ENCODE results near the gene UVRAG. TPM values are rescaled to one million over a fixed set of nuclear protein-coding genes. Genes with fewer than 3 reads are reported as not detected.

UVRAG gene
- total and polyA plus RNA-seq, 5 donors from 2014 or later, result 13.7 to 37.2 (median 16.6) TPM

DNA sequence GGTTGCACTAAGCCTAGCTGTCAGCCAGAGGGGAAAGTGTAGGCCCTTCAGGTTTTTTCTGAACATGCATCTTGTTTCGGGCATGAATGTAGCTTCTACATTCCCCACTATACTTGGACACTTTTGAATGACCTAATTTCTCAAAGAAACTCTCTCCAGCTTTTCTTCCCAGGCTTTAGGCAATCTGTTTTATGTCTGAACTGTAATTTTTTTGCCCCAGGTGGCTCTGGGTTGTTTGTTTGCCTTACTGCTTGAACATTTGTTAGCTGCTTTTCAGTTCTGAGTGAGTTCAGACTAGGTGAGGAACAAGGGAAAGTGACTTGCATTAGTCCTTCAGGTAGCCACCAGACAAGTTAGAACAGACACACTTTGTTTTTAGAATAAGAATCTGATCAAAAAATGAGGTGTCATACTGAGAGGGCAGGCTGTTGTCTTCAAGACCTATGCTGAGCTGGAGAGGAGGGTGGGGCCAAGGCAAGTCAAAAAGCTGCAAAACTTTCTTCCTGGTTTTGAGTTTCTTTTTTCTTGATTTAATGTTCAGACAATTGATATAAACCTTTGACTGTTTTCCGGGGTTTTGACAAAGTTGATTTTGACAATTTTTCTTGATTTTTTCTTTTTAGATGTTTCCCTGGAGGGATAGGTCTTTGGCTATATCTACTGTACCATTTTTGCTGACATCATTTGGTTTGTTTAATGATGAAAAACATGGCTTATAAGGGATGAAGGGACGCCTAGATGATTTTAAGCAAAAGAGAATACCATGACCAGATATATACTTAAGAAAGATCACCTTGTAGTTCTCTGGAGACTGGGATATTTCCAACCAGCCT, 208.4 kb downstream of the UVRAG start:
- peaks cover 0 to 4% (median 0%) of the 10 kb centered on the region in 7 donors for H3K9me3 Mint-ChIP-seq
- Histone ChIP-seq H3K4me3 (ENCODE audit: low read depth, low read length) (no peak overlapping the region), H3K27me3 (ENCODE audit: control insufficient read depth, insufficient read depth, low read length) (no peaks in the 10 kb centered on the region), H3K9me3 (ENCODE audit: control insufficient read depth in 2 of 2, low read length in 2 of 2) (no peaks in the 10 kb centered on the region), H3K36me3 (ENCODE audit: control insufficient read depth, insufficient read depth, low read length) (peaks cover 10% of the 10 kb centered on the region), H3K27ac (ENCODE audit: insufficient read depth, low read length, poor library complexity, severe bottlenecking) (no peak overlapping the region), H3K4me1 (ENCODE audit: control insufficient read depth, insufficient read depth, low read length, poor library complexity, severe bottlenecking) (no peaks in the 10 kb centered on the region)
- H3K27ac Mint-ChIP-seq, result peak overlapping the region in 2 of 3 donors; percentile 12 to 15
- no peak overlapping the region for H3K4me3 Mint-ChIP-seq
- H3K27me3 Mint-ChIP-seq, result no peaks in the 10 kb centered on the region
- H3K36me3 Mint-ChIP-seq, result peaks cover 35% of the 10 kb centered on the region
- ATAC-seq (ENCODE audit: low read depth in 2 of 2) (no peak), DNase-seq (peak in 1 of 3 donors; percentile 70)
- H3K4me1 Mint-ChIP-seq, result peaks cover 21 to 27% (median 22%) of the 10 kb centered on the region in 4 donors

DNA sequence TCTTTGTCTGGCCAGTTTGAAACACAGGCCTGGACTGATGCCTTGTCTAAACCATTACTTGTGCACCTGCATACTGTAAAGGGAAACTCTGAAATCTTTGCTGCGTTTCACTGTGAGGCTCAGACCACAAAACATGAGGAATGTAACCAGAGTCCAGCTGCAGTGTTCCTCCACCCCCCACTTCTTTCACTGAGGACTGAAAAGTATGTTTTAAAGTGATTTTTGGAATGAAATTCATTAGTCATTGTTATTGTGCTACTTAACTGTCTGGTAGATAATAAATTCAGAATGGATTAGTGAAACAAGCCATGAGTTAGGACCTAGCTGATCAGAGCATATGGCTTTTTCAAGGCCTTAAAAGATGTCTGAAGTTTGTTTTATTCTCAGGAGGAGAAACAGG, 210.1 kb downstream of the UVRAG start:
- Histone ChIP-seq H3K27ac (ENCODE audit: insufficient read depth, low read length, poor library complexity, severe bottlenecking) (no peak overlapping the region), H3K36me3 (ENCODE audit: control insufficient read depth, insufficient read depth, low read length) (peaks cover 5% of the 10 kb centered on the region), H3K4me3 (ENCODE audit: low read depth, low read length) (no peak overlapping the region), H3K27me3 (ENCODE audit: control insufficient read depth, insufficient read depth, low read length) (no peaks in the 10 kb centered on the region), H3K9me3 (ENCODE audit: control insufficient read depth in 2 of 2, low read length in 2 of 2) (no peaks in the 10 kb centered on the region), H3K4me1 (ENCODE audit: control insufficient read depth, insufficient read depth, low read length, poor library complexity, severe bottlenecking) (no peaks in the 10 kb centered on the region)
- peaks cover 12 to 27% (median 19%) of the 10 kb centered on the region in 4 donors for H3K4me1 Mint-ChIP-seq
- H3K27ac Mint-ChIP-seq, result no peak overlapping the region
- H3K4me3 Mint-ChIP-seq, result no peak overlapping the region
- H3K36me3 Mint-ChIP-seq, result peaks cover 37% of the 10 kb centered on the region
- ATAC-seq (ENCODE audit: low read depth in 2 of 2) (no peak), DNase-seq (no peak)
- no peaks in the 10 kb centered on the region for H3K27me3 Mint-ChIP-seq
- H3K9me3 Mint-ChIP-seq, result peaks cover 0 to 2% (median 0%) of the 10 kb centered on the region in 7 donors

GRCh38 chr11:76025817-76026216, 210.8 kb downstream of the UVRAG start:
- no peak overlapping the region for H3K27ac ChIP-seq (ENCODE audit: insufficient read depth, low read length, poor library complexity, severe bottlenecking)
- H3K27me3 Mint-ChIP-seq, result no peaks in the 10 kb centered on the region
- peak overlapping the region in 1 of 4 donors; percentile 71 for H3K4me3 Mint-ChIP-seq
- H3K4me1 ChIP-seq (ENCODE audit: control insufficient read depth, insufficient read depth, low read length, poor library complexity, severe bottlenecking), result no peaks in the 10 kb centered on the region
- ATAC-seq (ENCODE audit: low read depth in 2 of 2) (no peak), DNase-seq (no peak)
- no peak overlapping the region for H3K27ac Mint-ChIP-seq
- H3K4me3 ChIP-seq (ENCODE audit: low read depth, low read length), result no peak overlapping the region
- peaks cover 43% of the 10 kb centered on the region for H3K36me3 Mint-ChIP-seq
- H3K9me3 ChIP-seq (ENCODE audit: control insufficient read depth in 2 of 2, low read length in 2 of 2), result no peaks in the 10 kb centered on the region
- no peaks in the 10 kb centered on the region for H3K27me3 ChIP-seq (ENCODE audit: control insufficient read depth, insufficient read depth, low read length)
- H3K4me1 Mint-ChIP-seq, result peaks cover 12 to 27% (median 18%) of the 10 kb centered on the region in 4 donors
- H3K9me3 Mint-ChIP-seq, result peaks cover 0 to 2% (median 0%) of the 10 kb centered on the region in 7 donors
- H3K36me3 ChIP-seq (ENCODE audit: control insufficient read depth, insufficient read depth, low read length), result peaks cover 3% of the 10 kb centered on the region

DNA sequence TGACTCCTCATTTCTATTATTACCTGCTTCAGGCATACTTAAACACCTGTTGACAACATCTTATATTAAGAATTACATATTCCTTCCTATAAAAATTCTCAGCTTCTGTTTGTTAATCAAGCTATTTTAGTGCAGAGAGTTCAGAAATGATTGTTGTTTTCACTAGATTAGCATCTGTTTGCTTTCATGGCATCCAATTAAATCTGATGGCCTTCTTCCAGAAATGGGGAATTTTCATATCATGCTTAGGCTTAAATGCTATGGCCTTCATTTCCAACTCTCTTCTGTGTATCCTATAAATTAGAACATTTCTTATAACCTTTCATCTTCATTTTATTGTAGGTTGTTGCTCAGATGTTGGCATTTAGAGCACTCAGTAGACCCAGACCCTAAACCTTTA, 211.3 kb downstream of the UVRAG start:
- no peaks in the 10 kb centered on the region for H3K27me3 Mint-ChIP-seq
- no peak overlapping the region for H3K27ac Mint-ChIP-seq
- Histone ChIP-seq H3K4me1 (ENCODE audit: control insufficient read depth, insufficient read depth, low read length, poor library complexity, severe bottlenecking) (no peaks in the 10 kb centered on the region), H3K36me3 (ENCODE audit: control insufficient read depth, insufficient read depth, low read length) (peaks cover 3% of the 10 kb centered on the region), H3K9me3 (ENCODE audit: control insufficient read depth in 2 of 2, low read length in 2 of 2) (no peaks in the 10 kb centered on the region), H3K27ac (ENCODE audit: insufficient read depth, low read length, poor library complexity, severe bottlenecking) (no peak overlapping the region), H3K27me3 (ENCODE audit: control insufficient read depth, insufficient read depth, low read length) (no peaks in the 10 kb centered on the region), H3K4me3 (ENCODE audit: low read depth, low read length) (no peak overlapping the region)
- no peaks in the 10 kb centered on the region for H3K9me3 Mint-ChIP-seq
- peak overlapping the region in 1 of 4 donors; percentile 71 for H3K4me3 Mint-ChIP-seq
- ATAC-seq (ENCODE audit: low read depth in 2 of 2) (no peak), DNase-seq (no peak)
- peaks cover 9 to 24% (median 17%) of the 10 kb centered on the region in 4 donors for H3K4me1 Mint-ChIP-seq
- H3K36me3 Mint-ChIP-seq, result peaks cover 41% of the 10 kb centered on the region

GRCh38 chr11:76026862-76027261, 211.9 kb downstream of the UVRAG start:
- Mint-ChIP-seq H3K4me3 (no peak overlapping the region), H3K27me3 (no peaks in the 10 kb centered on the region), H3K4me1 (peaks cover 5 to 19% (median 14%) of the 10 kb centered on the region in 4 donors), H3K27ac (peak overlapping the region in 1 of 3 donors; percentile 44), H3K9me3 (no peaks in the 10 kb centered on the region), H3K36me3 (peaks cover 39% of the 10 kb centered on the region)
- DNase-seq, result no peak
- Histone ChIP-seq H3K27me3 (ENCODE audit: control insufficient read depth, insufficient read depth, low read length) (no peaks in the 10 kb centered on the region), H3K4me3 (ENCODE audit: low read depth, low read length) (no peak overlapping the region), H3K27ac (ENCODE audit: insufficient read depth, low read length, poor library complexity, severe bottlenecking) (no peak overlapping the region), H3K4me1 (ENCODE audit: control insufficient read depth, insufficient read depth, low read length, poor library complexity, severe bottlenecking) (no peaks in the 10 kb centered on the region), H3K36me3 (ENCODE audit: control insufficient read depth, insufficient read depth, low read length) (peaks cover 3% of the 10 kb centered on the region), H3K9me3 (ENCODE audit: control insufficient read depth in 2 of 2, low read length in 2 of 2) (no peaks in the 10 kb centered on the region)
- ATAC-seq (ENCODE audit: low read depth in 2 of 2), result no peak

DNA sequence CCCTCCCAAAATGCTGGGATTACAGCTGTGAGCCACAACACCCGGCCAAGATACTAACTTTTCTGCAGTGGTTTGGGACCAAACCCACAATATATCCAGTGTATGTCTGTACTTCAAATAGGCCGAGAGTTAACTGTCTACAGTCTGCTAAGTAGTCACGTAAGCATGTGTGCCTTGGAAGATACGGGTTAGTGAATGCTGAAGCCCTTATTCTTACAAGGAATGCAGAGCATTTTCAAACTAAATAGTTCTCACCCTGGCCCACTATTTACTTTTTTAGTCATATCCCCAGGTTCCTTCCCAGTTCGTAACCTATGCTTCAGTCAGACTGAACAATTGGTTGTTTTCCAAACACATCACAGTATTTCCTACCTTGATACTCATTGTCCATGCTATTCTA, 215.3 kb downstream of the UVRAG start:
- ATAC-seq (ENCODE audit: low read depth in 2 of 2) (no peak), DNase-seq (no peak)
- Mint-ChIP-seq H3K27me3 (no peaks in the 10 kb centered on the region), H3K4me1 (peaks cover 0 to 7% (median 0%) of the 10 kb centered on the region in 4 donors), H3K27ac (no peak overlapping the region), H3K9me3 (no peaks in the 10 kb centered on the region), H3K4me3 (no peak overlapping the region), H3K36me3 (peaks cover 33% of the 10 kb centered on the region)
- Histone ChIP-seq H3K36me3 (ENCODE audit: control insufficient read depth, insufficient read depth, low read length) (peaks cover 3% of the 10 kb centered on the region), H3K27me3 (ENCODE audit: control insufficient read depth, insufficient read depth, low read length) (no peaks in the 10 kb centered on the region), H3K4me1 (ENCODE audit: control insufficient read depth, insufficient read depth, low read length, poor library complexity, severe bottlenecking) (no peaks in the 10 kb centered on the region), H3K27ac (ENCODE audit: insufficient read depth, low read length, poor library complexity, severe bottlenecking) (no peak overlapping the region), H3K4me3 (ENCODE audit: low read depth, low read length) (no peak overlapping the region), H3K9me3 (ENCODE audit: control insufficient read depth in 2 of 2, low read length in 2 of 2) (no peaks in the 10 kb centered on the region)

GRCh38 chr11:76030968-76031590, 216.1 kb downstream of the UVRAG start:
- Histone ChIP-seq H3K4me3 (ENCODE audit: low read depth, low read length) (no peak overlapping the region), H3K4me1 (ENCODE audit: control insufficient read depth, insufficient read depth, low read length, poor library complexity, severe bottlenecking) (no peaks in the 10 kb centered on the region), H3K27me3 (ENCODE audit: control insufficient read depth, insufficient read depth, low read length) (no peaks in the 10 kb centered on the region), H3K36me3 (ENCODE audit: control insufficient read depth, insufficient read depth, low read length) (peaks cover 3% of the 10 kb centered on the region), H3K9me3 (ENCODE audit: control insufficient read depth in 2 of 2, low read length in 2 of 2) (no peaks in the 10 kb centered on the region), H3K27ac (ENCODE audit: insufficient read depth, low read length, poor library complexity, severe bottlenecking) (no peak overlapping the region)
- Mint-ChIP-seq H3K36me3 (peaks cover 33% of the 10 kb centered on the region), H3K27me3 (no peaks in the 10 kb centered on the region), H3K4me3 (no peak overlapping the region), H3K27ac (peak overlapping the region in 1 of 3 donors; percentile 86), H3K9me3 (no peaks in the 10 kb centered on the region), H3K4me1 (peaks cover 0 to 7% (median 0%) of the 10 kb centered on the region in 4 donors)
- DNase-seq (no peak), ATAC-seq (ENCODE audit: low read depth in 2 of 2) (no peak)

Data from CD4-positive, CD25-positive, alpha-beta regulatory T cell (primary cell).